AML-193 (cell line): ENCODE data around the gene PATJ.
"Not testable (repeated sequence)": the region's sequence is repeated elsewhere in the genome, so short reads cannot be mapped to it uniquely, and the experiment has no call there.

ENCODE experiments used
- DNase-seq, 2 experiments: peaks; one replicate each; lab custom pipeline; 2025; lab: John Stamatoyannopoulos, UW

The PATJ gene, protein sequence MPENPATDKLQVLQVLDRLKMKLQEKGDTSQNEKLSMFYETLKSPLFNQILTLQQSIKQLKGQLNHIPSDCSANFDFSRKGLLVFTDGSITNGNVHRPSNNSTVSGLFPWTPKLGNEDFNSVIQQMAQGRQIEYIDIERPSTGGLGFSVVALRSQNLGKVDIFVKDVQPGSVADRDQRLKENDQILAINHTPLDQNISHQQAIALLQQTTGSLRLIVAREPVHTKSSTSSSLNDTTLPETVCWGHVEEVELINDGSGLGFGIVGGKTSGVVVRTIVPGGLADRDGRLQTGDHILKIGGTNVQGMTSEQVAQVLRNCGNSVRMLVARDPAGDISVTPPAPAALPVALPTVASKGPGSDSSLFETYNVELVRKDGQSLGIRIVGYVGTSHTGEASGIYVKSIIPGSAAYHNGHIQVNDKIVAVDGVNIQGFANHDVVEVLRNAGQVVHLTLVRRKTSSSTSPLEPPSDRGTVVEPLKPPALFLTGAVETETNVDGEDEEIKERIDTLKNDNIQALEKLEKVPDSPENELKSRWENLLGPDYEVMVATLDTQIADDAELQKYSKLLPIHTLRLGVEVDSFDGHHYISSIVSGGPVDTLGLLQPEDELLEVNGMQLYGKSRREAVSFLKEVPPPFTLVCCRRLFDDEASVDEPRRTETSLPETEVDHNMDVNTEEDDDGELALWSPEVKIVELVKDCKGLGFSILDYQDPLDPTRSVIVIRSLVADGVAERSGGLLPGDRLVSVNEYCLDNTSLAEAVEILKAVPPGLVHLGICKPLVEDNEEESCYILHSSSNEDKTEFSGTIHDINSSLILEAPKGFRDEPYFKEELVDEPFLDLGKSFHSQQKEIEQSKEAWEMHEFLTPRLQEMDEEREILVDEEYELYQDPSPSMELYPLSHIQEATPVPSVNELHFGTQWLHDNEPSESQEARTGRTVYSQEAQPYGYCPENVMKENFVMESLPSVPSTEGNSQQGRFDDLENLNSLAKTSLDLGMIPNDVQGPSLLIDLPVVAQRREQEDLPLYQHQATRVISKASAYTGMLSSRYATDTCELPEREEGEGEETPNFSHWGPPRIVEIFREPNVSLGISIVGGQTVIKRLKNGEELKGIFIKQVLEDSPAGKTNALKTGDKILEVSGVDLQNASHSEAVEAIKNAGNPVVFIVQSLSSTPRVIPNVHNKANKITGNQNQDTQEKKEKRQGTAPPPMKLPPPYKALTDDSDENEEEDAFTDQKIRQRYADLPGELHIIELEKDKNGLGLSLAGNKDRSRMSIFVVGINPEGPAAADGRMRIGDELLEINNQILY (N-terminal part only)

DNA sequence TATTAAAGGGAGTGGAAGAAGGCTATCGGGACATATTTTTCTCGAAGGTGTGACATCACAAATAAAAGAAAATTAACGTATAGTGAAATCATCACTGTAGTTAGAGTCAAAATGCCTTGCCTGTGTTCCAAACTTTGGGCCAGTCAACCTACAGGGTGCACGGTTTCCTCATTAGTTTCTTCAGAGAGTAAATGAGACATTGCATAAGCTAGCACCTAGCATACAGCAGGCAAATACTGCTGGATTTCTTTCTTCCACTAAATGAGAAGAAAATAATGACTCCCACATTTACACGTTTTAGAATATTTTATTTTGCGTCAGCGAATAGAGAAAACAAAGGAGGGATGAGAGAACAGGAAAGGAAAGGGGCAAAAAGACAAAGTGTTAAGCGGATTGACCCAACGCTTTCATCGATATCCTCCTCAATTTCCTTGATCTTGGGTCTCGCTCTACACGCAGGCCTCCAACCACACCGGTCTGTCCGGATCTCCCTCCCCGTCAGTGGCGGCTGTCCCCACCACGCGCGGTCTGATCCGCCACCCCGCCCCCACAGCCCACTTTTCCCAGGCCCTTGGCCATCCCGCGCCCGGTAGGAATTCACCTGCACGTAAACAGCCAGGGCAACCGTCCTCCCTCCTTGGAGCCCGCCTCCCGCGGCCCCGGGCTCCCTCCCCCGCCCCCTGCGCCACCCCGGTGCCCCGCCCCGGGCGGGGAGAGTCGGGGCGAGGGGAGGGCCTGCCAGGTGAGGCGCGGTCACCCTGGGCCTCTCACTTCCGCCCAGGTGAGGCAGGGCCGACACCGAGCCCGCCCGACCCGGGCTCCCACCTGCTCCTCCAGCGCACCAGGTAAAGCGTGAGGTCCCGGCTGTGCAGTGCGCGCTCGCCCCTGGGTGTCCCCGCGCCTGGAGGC is at the start of gene PATJ:
PATJ (plus strand) TSS at position 770 of the 909 bp plus-strand sequence. CDS start 20,413 bp downstream, outside the sequence.
- no peak for DNase-seq

DNA sequence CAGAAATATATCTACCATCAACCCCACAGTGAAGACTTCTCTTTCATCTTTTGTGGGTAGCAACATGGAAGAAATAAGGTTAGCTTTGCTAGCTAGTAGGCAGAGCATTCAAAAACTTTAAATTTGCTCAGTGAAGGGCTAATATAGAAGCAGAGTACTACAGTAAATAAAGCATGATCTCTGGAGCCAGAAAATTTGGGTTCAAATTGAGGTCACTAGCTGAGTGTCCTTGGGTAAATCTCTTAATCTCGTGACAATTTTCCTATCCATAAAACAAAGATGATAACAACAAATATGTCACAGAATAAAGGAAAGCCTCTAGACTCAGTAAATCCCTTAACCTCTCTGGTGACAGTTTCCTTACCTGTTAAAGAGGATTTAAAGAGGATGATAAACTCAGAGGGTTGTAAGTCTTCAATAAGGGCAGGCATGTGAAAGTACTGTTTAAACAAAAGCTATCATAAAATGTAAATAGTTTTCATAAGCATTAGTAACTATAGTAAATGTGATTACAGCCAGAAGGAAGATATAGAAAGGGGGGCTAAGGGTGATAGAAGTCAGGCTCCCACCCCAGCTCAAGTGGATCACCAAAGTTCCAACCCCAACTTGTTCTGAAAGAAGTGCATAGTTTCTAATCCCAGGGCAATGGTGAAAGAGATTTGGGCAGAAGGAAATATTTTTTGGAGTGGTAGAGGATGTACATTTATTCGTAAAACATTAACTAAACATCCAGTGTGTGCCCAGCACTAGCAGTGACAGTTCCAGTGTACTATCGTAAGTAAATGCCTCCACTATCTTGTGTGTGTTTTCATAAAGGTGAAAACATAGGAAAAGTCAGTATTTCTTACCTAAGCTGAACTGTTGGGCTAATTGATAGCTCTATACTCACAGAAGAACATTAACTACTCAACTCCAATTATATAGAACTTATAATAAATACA is 42.1 kb upstream of the PATJ start:
- no peak for DNase-seq

- DNase-seq, result no peak
These were observed 33.0 kb upstream of the PATJ start for GRCh38 chr1:61708953-61709907.

- DNase-seq, result no peak
These were observed 32.4 kb upstream of the PATJ start for GRCh38 chr1:61709908-61710289.

DNA sequence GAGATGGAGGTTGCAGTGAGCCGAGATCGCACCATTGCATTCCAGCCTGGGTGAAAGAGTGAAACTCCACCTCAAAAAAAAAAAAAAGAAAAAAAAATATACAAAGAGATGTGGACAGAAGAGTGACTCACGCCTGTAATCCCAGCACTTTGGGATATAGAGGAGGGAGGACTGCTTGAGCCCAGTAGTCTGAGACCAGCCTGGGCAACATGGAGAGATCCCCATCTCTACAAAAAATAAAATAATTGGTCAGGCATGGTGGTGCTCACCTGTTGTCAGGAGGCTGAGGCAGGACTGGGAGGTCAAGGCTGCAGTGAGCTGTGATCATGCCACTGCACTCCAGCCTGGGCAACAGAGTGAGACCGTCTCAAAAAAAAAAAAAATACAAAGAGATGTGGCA is 31.0 kb upstream of the PATJ start:
- DNase-seq, result not testable (repeated sequence)

- no peak for DNase-seq
These were observed 30.3 kb upstream of the PATJ start for GRCh38 chr1:61711969-61712368.

DNA sequence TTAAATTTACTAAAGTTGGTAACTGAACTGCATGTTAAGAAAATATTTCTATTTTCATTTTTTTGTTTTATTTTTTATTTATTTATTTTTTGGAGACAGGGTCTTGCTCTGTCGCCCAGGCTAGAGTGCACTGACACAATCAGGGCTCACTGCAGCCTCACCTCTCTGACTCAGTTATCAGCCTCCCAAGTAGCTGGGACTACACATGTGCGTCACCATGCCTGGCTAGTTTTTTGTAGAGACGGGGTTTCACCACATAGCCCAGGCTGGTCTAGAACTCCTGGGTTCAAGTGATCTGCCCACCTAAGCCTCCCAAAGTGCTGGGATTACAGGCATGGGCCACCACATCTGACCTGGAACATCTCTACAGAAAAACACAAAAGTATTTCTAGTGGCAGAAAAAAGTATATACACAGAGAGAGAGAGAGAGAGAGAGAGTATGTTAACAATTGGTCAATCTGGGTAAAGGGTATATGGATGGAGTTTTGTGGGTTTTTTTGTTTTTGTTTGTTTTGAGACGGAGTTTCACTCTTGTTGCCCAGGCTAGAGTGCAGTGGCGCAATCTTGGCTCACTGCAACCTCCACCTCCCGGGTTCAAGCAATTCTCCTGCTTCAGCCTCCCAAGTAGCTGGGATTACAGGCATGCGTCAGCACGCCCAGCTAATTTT is 23.1 kb upstream of the PATJ start:
- not testable (repeated sequence) for DNase-seq

DNA sequence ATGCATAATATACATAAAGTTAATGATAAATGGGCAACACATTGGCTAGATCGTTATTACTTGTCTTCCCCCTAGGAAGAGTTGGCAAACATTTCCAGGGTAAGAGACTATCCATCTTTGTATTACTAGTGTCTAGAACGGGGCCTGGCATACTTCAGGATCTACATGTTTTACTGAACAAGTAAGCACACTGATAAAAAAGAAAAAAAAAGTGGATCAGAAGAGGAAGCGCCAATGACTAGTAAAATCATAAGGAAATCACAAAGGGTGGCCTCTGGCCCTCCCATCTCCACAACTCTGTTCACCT is 17.8 kb upstream of the PATJ start:
- DNase-seq, result peak; percentile 8 to 15

DNA sequence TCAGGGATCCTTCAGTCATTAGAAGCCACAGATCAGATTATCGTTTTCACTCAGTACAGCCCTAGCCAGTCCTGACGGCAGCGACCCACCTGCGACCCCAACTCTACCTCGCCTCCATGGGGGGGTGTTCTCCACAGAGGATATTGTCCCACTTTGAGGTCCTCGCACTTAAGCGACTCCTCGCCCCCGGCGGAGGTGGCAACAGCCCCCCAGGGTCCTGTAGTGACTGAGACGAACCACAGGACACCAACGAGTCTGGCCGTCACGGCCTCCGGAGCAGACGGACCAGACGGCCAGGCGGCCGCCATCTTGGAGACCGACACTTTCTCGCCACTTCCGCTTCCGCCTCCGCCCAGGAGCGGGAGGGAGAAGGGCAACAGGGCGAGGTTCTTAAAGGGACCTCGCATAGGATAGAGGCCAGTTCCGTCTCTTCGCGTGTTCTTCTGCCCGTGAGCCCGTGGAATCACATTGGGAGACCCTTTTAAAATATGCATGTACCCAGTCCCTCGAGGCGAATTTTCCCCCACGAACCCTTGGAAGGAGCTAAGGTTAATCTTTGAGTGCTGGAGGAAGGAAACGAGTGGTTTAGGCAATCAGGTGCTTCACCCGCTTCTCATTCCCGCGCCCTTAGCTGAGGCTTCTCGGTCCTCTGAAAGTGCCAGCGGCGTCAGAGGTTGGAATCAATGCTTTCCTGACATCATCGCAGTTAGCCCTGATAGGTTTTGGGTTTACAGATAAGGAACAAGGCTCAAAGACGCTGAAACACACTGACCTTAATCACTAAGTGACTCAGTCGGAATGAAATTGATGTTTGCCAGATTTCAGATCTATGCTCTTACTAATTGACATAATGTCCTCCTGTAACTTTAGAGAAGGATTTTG is 17.2 kb upstream of the PATJ start, which contains the start of gene TM2D1:
TM2D1 (minus strand) TSS at position 329 of the 882 bp plus-strand sequence; CDS start at position 308, 21 bp downstream.
- peak; percentile 82 to 83 for DNase-seq

DNA sequence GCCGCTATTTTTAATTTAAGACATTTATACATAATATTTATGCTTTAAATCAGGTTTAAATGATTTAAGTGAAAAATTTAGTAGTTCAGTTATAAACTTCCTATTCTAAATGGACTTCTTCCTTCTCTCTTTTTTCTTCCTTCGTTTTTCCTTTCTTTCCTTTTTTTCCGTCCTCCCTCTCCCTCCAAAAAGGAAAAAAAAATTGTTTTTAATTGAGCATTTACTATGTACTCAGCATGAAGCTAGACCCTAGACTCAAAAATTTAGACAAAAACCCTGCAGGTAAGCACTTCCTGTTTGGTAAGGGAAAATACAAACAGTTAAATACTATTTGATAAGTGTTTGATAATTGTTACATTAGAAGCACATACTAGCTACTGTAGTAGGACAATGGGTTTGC is 14.7 kb upstream of the PATJ start:
- no peak for DNase-seq

- not testable (repeated sequence) for DNase-seq
These were observed 11.6 kb upstream of the PATJ start for GRCh38 chr1:61730679-61731078.

- no peak for DNase-seq
These were observed 9.6 kb upstream of the PATJ start for GRCh38 chr1:61732726-61733125.

DNA sequence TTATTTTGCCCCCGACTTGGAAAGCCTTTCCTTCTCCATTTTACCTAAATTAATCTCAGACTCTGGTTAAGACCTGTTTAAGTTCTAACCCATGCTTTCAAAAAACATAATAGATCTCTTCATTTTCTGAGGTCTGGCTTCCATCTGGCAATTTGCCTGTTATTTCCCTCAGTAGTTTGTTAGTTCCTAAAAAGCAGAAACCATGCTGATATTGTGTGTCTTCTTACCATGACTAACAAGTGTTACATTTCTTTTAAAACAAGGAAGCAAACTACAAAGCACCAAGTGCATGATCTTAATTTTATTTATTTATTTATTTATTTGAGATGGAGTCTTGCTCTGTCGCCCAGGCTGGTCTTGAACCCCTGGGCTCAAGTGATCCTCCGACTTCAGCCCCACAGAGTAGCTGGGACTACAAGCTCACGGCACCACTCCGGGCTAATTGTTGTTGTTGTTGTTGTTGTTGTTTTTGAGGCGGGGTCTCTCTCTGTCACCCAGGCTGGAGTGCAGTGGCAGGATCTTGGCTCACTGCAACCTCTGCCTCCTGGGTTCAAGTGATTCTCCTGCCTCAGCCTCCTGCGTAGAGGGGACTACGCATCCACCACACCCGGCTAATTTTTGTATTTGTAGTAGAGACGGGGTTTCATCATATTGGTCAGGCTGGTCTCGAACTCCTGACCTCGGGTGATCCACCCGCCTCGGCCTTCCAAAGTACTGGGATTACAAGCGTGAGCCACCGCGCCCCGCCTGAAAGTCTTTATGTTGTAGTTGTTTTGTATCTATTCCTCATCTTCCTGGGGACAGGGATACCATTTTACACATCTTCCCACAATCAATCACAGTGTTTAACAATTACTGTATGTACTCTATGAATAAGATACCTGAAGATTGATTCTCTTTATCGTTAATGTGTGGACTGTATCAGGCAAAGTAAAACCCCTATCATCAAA is 1.3 kb upstream of the PATJ start:
- no peak for DNase-seq

DNA sequence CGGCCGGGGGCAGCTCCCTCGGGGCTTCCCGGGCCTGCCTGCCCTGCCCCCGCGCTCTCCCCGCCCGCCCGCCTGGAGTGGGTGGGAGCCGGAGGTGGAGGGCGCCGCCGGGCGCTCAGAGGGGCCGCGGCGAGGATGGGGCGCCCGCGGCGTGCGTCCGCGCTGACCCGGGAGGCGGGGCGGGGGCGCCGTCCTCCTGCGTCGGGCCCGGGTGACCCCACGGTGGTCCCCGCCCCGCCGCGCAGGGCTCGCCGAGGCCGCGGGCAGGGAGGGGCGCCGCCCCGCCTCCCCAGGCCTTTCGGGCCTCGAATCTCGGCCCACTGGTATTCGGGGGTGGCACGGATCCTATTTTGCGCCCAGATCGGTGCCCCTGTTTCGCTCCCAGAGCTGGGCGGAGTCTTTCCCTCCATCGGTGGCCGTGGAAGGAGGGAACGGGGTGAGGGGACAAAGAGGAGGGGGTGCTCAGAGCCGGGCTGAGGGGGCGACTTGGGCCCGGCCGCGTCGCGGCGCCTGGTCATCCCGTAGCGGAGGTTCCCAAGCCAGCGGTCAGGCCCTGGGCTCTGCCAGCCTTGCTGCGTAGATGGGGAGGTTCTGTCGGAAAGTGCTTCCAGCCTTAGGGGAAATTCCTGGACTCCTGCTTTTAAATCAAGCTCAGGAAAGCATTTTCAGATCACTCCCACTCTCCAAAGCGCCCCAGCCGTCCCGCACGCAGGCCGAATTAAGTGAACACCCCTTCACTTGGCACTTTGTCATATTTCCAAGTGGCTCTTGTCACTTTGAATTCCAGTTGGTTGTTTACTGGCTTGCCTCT is 545 bp downstream of the PATJ start:
- no peak for DNase-seq

DNA sequence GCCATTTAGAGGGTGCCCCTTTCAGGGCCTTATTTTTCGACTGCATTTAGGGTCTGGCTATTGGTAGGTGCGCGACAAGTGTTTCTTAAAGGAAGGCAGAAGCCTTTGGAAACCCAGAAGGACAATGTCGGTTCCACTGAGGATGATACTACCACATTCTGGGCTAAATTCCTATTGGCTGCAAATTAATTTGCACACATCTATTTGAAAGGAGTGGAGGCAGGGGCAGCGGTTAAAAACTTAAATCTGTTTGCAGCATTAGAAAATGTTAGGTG is 1.1 kb downstream of the PATJ start:
- DNase-seq, result no peak
